ENCODE results near the gene SCARB1. TPM values are rescaled to one million over a fixed set of nuclear protein-coding genes. Genes with fewer than 3 reads are reported as not detected.

The SCARB1 gene
- total RNA-seq, 2 experiments from 2014 or later = 12.6 to 17.2 TPM

DNA sequence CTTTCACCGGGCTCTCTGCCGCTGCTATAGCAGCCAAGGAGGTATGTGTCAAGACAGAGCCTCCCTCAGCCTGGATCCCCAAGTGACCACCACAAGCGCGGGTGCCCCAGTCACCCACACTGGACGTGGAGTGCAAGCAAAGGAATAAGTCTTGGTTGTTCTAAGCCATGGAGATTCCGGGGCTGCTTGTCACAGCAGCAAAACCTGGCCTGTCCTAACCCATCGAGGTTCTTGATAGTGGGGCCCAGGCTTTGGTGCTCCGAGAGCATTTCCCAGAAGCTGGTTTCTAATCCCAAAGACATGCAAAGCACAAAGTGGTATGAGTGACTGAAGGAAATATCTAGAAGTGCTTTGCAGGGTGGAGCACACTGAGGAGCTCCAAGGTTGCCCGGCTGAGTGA lies 51.3 kb downstream of the SCARB1 start:
- ATAC-seq (no peak), DNase-seq (no peak)
- H3K27me3 Mint-ChIP-seq = no peaks in the 10 kb centered on the region
- no peaks in the 10 kb centered on the region for H3K4me1 Mint-ChIP-seq
- H3K9me3 Mint-ChIP-seq (ENCODE audit: low read depth) = no peaks in the 10 kb centered on the region
- no peak overlapping the region for H3K4me3 Mint-ChIP-seq
- H3K36me3 Mint-ChIP-seq = peaks cover 18% of the 10 kb centered on the region
- CTCF ChIA-PET = no interaction called here
- no peak overlapping the region for H3K27ac Mint-ChIP-seq

DNA sequence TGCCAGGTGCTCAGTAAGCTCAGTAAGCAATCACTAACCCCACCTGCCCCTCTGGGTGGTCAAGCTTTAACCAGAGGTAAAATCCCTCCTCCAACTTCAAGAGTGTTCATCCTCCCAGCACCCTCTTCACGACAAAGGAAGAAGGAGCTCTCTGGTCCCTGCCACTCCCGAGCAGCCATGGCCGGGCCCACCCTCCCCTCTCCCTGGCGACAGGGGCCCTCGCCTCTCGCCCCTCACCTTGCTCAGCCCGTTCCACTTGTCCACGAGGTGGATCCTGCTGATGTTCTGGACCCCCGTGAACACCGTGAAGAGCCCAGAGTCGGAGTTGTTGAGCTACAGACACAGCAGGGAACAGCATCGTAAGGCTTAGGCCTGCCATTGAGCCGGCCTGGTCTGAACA lies 52.0 kb downstream of the SCARB1 start:
- Mint-ChIP-seq H3K36me3 (peaks cover 18% of the 10 kb centered on the region), H3K9me3 (ENCODE audit: low read depth) (no peaks in the 10 kb centered on the region), H3K4me1 (no peaks in the 10 kb centered on the region), H3K27ac (no peak overlapping the region), H3K27me3 (no peaks in the 10 kb centered on the region), H3K4me3 (no peak overlapping the region)
- DNase-seq = no peak
- CTCF ChIA-PET = no interaction called here
- no peak for ATAC-seq

DNA sequence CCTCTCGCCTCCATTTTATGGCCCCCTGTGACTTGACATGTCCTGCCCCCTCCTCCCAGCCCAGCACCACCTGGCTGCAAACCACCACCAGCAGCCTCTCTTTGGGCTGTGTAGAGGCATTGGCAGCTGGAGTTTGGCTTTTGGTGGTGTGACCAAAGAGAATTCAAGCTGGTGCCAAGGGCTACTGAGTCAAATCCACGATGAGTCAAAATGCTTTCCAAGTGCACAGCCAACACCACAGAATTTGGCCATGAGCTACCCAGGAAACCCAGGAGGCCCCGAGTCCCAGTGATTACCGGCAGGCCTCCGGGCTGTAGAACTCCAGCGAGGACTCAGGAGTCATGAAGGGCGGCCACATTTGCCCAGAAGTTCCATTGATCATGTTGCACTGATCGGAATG lies 53.8 kb downstream of the SCARB1 start:
- Mint-ChIP-seq H3K4me3 (no peak overlapping the region), H3K9me3 (ENCODE audit: low read depth) (no peaks in the 10 kb centered on the region), H3K4me1 (no peaks in the 10 kb centered on the region), H3K36me3 (peaks cover 16% of the 10 kb centered on the region), H3K27ac (no peak overlapping the region), H3K27me3 (no peaks in the 10 kb centered on the region)
- CTCF ChIA-PET = interaction anchor here (1.1 kb wide), 1 partner anchor 32 kb away, joined by 3 read pairs; no protein-coding TSS in a partner anchor
- ATAC-seq = no peak
- no peak for DNase-seq

DNA sequence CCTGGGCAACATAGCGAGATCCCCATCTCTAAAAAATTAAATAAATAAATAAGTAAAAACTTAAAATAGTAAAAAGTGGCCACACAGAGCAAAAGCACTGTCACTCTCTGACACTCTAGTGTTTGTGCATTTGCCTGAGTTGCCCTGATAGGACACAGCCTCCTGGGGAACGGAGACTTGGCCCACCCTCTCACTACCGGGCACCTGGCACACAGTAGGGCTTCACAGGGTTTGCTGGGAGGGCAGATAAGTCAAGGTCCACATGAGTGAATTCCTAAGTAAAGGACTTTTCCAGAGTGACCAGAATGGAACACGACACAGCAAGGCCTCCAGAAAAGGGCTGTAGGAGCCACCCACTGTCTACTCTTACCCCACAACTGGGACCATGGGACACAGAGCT lies 54.3 kb downstream of the SCARB1 start:
- no peaks in the 10 kb centered on the region for H3K27me3 Mint-ChIP-seq

DNA sequence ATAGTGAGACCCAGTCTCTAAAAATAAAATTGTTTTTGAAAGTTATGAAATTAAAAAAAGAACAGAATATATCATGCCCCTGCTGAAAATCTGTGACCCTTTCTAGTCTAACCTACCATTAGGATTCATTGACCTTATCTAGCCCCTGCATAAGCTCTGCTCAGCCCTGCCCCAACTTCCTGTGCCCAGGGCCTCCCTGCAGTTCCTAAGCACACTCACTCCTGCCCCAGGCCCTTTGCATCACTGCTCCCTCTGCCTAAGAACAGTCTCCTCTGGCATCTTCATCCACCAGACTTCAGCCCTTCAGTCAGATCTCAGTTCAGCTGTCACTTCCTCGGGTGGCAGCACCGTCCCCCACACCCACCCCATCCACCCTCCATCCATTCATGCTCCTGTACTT lies 55.4 kb downstream of the SCARB1 start:
- Mint-ChIP-seq H3K36me3 (peaks cover 6% of the 10 kb centered on the region), H3K4me1 (no peaks in the 10 kb centered on the region), H3K27me3 (no peaks in the 10 kb centered on the region), H3K9me3 (ENCODE audit: low read depth) (no peaks in the 10 kb centered on the region), H3K27ac (no peak overlapping the region), H3K4me3 (no peak overlapping the region)
- CTCF ChIA-PET = no interaction called here
- DNase-seq (no peak), ATAC-seq (no peak)

More for the DNA sequence above, 54.3 kb downstream of the SCARB1 start:
- H3K27ac Mint-ChIP-seq = no peak overlapping the region
- no peaks in the 10 kb centered on the region for H3K9me3 Mint-ChIP-seq (ENCODE audit: low read depth)
- H3K4me1 Mint-ChIP-seq = no peaks in the 10 kb centered on the region
- no peak for DNase-seq
- CTCF ChIA-PET = interaction anchor here (1.1 kb wide), 1 partner anchor 32 kb away, joined by 3 read pairs; no protein-coding TSS in a partner anchor
- no peak for ATAC-seq
- H3K4me3 Mint-ChIP-seq = no peak overlapping the region
- peaks cover 14% of the 10 kb centered on the region for H3K36me3 Mint-ChIP-seq

DNA sequence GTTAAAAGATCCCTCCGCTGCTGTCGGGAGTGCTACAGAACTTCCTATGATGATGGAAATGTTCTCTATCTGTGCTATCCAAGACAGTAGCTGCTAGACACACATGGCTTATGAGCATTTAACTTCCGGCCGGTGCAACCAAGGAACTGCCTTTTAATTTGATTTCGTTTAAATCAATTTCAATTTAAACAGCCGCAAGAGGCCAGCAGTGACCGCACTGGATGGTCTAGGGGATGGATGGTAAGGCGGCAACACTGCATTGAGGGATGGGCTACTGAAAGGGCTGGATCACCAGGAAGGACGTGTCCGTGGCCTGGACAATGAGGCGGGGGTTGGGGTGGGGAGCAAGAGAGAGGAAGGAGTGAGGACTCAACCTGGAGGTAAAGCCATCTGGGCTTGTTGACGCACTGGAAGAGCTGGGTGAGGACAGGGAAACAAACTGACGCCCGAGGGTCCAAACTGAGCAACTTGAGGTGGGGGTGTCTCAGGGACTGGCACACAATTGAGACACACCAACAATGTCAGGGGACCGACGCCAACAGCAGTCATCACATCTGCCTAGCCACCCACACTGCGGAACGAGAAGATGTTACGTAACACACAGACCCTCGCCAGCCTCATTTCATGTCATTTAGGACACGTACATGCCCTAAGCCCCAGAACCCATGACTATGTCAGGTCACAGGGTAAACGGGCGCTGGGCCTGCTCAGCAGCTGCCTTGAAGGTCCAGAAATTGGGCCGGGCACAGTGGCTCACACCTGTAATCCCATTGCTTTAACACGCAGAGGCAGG lies 57.6 kb downstream of the SCARB1 start:
- Mint-ChIP-seq H3K9me3 (ENCODE audit: low read depth) (no peaks in the 10 kb centered on the region), H3K27me3 (no peaks in the 10 kb centered on the region), H3K4me1 (no peaks in the 10 kb centered on the region), H3K27ac (no peak overlapping the region), H3K36me3 (peaks cover 1% of the 10 kb centered on the region), H3K4me3 (no peak overlapping the region)
- CTCF ChIA-PET = no interaction called here
- DNase-seq (no peak), ATAC-seq (no peak)

DNA sequence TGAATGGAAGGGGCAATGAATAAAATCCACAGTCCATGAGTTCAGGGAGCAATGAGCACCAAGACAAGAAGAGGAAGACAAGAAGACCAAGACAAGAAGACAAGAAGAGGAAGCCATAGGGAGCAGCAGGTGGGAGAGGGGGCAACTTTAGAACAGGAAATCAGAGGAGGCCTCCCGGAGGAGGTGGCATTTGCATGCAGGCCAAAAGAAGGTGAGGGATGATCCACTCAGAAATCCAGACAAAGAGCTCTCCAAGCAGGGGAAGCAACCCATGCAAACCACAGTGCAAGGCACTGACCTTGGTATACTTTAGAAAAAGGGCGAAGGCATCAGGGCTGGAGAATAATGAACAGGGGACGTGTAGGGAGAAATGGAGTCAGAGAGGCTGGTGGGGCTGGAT lies 58.6 kb downstream of the SCARB1 start:
- Mint-ChIP-seq H3K4me3 (no peak overlapping the region), H3K36me3 (peaks cover 1% of the 10 kb centered on the region), H3K4me1 (no peaks in the 10 kb centered on the region), H3K9me3 (ENCODE audit: low read depth) (no peaks in the 10 kb centered on the region), H3K27me3 (no peaks in the 10 kb centered on the region), H3K27ac (no peak overlapping the region)
- DNase-seq = no peak
- no peak for ATAC-seq
- CTCF ChIA-PET = no interaction called here

DNA sequence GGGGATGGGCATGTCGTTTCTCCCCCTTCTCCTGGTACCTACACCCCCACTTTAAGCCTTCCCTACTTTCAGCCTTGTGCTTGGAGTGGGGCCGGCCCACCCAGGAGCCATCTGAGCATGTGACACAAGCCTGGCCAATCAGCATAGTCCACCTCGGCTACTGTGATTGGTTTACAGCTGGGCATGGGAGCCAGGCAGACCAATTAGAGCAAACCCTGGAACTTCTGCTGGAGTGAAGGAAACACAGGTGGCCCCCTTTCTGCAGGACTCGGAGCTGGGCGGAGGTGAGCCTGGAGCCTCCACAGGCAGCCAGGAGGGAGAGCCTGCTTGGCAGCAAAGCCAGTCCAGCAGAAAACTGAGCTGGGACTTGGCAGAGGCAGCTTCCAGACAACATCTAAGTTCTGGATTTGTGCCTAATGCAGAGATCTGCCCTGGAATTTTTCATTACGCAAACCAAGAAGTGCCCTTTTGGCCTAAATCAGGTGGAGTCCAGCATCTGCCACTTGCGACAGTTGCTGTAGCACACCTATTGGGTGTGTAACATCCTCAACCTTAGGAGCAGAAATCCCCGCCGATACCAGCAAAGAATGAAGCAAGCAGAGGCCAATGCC lies 59.5 kb downstream of the SCARB1 start:
- no peaks in the 10 kb centered on the region for H3K27me3 Mint-ChIP-seq
- no peak for DNase-seq
- no peaks in the 10 kb centered on the region for H3K4me1 Mint-ChIP-seq
- H3K27ac Mint-ChIP-seq = no peak overlapping the region
- no peaks in the 10 kb centered on the region for H3K9me3 Mint-ChIP-seq (ENCODE audit: low read depth)
- CTCF ChIA-PET = no interaction called here
- no peak for ATAC-seq
- no peak overlapping the region for H3K4me3 Mint-ChIP-seq
- H3K36me3 Mint-ChIP-seq = peaks cover 1% of the 10 kb centered on the region

DNA sequence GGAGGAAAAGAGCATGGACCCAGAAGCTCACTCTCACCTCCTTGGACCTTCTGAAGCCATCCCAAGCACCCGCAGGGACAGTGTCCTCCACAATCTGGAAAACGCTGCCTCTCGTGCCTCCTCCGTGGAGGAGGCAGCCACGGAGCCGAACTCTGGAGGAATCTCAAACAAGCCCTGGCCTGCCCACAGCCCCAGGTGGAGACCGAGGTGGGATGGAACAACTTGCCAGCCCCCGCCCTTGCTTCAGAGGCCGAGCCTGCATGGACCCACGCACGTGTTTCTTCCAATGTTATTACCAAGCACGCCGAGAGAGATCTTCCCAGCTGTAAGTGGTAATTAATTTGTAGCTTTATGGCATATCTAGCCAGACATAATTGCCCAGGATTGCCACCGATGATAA lies 61.3 kb downstream of the SCARB1 start:
- CTCF ChIA-PET = no interaction called here
- no peaks in the 10 kb centered on the region for H3K4me1 Mint-ChIP-seq
- no peak overlapping the region for H3K4me3 Mint-ChIP-seq
- H3K27me3 Mint-ChIP-seq = no peaks in the 10 kb centered on the region
- peaks cover 3% of the 10 kb centered on the region for H3K36me3 Mint-ChIP-seq
- DNase-seq (no peak), ATAC-seq (no peak)
- no peaks in the 10 kb centered on the region for H3K9me3 Mint-ChIP-seq (ENCODE audit: low read depth)
- H3K27ac Mint-ChIP-seq = no peak overlapping the region

DNA sequence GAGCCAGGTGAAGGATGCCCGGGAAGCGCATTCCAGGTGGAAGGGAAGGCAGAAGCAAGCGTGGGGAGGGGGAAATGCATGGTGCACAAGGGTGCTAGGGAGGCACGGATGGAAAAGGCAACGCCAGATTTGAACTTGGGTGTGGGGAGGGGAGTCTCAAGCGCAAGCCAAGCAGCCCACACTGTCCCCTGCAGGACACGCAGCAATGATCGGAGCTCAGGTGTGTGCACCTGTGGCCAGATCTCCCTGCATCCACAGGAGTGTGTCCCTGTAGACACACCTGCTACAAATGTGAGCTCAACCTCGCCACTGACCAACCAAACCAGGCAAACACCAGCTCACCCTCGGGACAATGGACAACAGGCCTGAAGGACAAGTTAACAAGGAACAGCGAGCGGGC lies 63.2 kb downstream of the SCARB1 start:
- H3K27me3 Mint-ChIP-seq = no peaks in the 10 kb centered on the region
- H3K4me1 Mint-ChIP-seq = peaks cover 13% of the 10 kb centered on the region
- no peak overlapping the region for H3K4me3 Mint-ChIP-seq
- DNase-seq (no peak), ATAC-seq (no peak)
- H3K27ac Mint-ChIP-seq = no peak overlapping the region
- H3K9me3 Mint-ChIP-seq (ENCODE audit: low read depth) = no peaks in the 10 kb centered on the region
- H3K36me3 Mint-ChIP-seq = peaks cover 3% of the 10 kb centered on the region
- CTCF ChIA-PET = no interaction called here

DNA sequence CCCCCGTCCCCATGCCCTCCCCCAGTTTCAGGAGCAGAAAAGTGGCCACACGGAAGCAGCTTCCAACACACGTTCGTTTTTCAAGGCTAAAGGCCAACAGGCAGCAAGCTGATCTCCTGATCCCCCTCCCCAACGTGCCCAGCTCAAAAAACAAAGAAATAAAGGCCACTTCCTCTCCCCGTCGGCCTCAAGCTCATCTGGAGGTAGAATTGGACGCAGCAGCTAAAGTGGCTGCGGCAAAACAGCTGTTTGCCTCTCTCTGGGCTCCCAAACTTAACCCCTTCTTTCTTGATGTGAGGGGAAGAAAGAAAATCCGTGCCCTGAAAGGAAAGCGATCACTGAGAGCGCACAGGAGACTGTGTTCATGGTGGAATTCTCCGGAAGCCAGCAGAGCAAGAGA lies 66.3 kb downstream of the SCARB1 start:
- Mint-ChIP-seq H3K4me1 (peaks cover 14% of the 10 kb centered on the region), H3K27me3 (no peaks in the 10 kb centered on the region), H3K27ac (no peak overlapping the region), H3K4me3 (no peak overlapping the region), H3K9me3 (ENCODE audit: low read depth) (no peaks in the 10 kb centered on the region), H3K36me3 (peaks cover 6% of the 10 kb centered on the region)
- CTCF ChIA-PET = no interaction called here
- no peak for DNase-seq
- ATAC-seq = no peak

DNA sequence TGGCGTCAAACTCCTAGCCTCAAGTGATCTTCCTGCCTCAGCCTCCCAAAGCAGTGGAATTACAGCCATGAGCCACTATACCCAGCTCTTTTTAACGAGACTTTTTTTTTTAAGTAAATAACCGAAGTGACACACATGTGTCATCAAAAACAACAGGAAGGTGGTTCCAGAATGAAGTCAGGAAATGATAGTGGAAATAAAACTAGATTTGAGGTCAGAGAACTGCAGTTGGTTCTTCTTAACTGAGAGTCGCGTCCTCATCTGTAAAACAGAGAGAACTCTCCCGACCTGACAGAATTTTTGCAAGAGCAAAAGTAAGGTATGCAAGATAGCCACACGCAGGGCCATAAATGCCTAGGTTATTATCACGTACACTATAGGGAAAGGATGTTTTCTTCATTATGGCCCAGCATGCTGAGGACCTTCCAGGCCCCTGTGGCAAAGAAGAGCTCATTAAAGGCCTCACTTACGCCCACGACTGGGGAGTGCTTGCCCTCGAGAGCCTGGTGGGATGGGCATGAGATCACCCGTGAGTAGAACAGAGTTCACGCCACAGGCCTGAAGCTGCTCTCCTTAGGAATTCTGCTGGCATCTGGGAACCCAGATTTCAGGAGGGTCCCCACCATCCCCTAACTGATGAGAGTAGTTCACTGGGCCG lies 67.2 kb downstream of the SCARB1 start:
- H3K27me3 Mint-ChIP-seq = no peaks in the 10 kb centered on the region
- H3K36me3 Mint-ChIP-seq = peaks cover 6% of the 10 kb centered on the region
- H3K27ac Mint-ChIP-seq = no peak overlapping the region
- DNase-seq (no peak), ATAC-seq (peak; percentile 58)
- H3K9me3 Mint-ChIP-seq (ENCODE audit: low read depth) = no peaks in the 10 kb centered on the region
- peaks cover 14% of the 10 kb centered on the region for H3K4me1 Mint-ChIP-seq
- CTCF ChIA-PET = interaction anchor here (0.9 to 1.1 kb wide), 3 partner anchors 22 to 110 kb away, joined by 3 to 5 read pairs (median 3); no protein-coding TSS in a partner anchor
- no peak overlapping the region for H3K4me3 Mint-ChIP-seq

DNA sequence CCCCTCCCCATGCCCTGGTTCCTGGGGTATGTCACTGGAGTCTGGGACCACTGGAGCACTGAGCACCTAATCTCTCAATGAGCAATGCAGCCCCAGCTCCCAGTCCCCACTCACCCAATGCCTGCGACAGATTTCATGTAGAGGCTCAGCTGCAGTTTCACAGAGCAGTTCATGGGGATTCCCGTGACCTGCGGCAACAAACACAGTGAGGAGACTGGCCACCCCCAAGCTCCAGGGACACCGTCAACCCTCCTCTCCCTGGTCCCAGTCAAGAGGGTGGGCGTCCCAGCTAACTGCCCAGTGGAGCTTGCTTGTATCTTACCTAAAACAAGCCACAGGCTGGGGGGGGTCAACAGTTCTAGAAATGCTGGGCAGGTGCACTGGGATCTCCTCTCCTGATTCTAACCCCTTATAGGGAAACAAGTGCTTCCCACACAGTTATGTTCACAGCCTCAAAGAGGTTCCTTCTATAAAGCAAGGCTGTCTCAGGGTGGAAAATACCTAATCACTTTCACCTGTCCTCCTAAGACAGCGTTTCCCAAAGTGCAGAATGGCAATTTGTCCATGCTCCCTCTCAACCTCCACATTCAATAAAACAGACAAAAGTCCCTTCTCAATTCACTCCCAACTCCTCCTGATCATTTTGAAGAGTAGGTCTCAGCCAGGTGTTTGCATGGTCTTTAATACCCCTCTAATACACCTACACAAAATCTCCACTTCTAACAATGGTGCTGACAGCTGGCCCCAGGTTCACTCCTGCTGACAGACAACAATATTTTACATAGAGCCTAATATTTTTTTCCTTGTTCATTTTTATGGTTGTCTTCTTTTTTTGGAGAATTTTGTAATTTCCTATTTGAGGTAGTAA lies 68.3 kb downstream of the SCARB1 start:
- H3K9me3 Mint-ChIP-seq (ENCODE audit: low read depth) = no peaks in the 10 kb centered on the region

More for the DNA sequence above, 68.3 kb downstream of the SCARB1 start:
- CTCF ChIA-PET = interaction anchor here (0.9 to 1.1 kb wide), 3 partner anchors 21 to 111 kb away, joined by 3 to 5 read pairs (median 3); no protein-coding TSS in a partner anchor
- no peak overlapping the region for H3K27ac Mint-ChIP-seq
- H3K4me3 Mint-ChIP-seq = no peak overlapping the region
- ATAC-seq = no peak
- peaks cover 14% of the 10 kb centered on the region for H3K4me1 Mint-ChIP-seq
- no peak for DNase-seq
- H3K36me3 Mint-ChIP-seq = peaks cover 6% of the 10 kb centered on the region
- no peaks in the 10 kb centered on the region for H3K27me3 Mint-ChIP-seq
